Left forelimb (tissue), 1 donor: ENCODE measurements around the gene RCAN1.
A peak's percentile ranks its signal among the peaks of the same experiment; 100 is the strongest.

Experiments
- DNase-seq: peaks from one replicate; pipeline ENCODE4 v3.0.0-alpha.2; 2018; ENCODE audit warnings: low spot score

Gene RCAN1

GRCh38 chr21:34537838-34538237 lies 77.1 kb downstream of the RCAN1 start:
- no peak for DNase-seq

- no peak for DNase-seq
These were observed 78.1 kb downstream of the RCAN1 start for GRCh38 chr21:34536820-34537219.

GRCh38 chr21:34536311-34536710 lies 78.6 kb downstream of the RCAN1 start:
- DNase-seq, result no peak

- no peak for DNase-seq
These were observed 79.0 kb downstream of the RCAN1 start for GRCh38 chr21:34535886-34536285.

- no peak for DNase-seq
These were observed 80.4 kb downstream of the RCAN1 start for GRCh38 chr21:34534522-34534921.

- no peak for DNase-seq
These were observed 81.0 kb downstream of the RCAN1 start for GRCh38 chr21:34533938-34534337.

DNA sequence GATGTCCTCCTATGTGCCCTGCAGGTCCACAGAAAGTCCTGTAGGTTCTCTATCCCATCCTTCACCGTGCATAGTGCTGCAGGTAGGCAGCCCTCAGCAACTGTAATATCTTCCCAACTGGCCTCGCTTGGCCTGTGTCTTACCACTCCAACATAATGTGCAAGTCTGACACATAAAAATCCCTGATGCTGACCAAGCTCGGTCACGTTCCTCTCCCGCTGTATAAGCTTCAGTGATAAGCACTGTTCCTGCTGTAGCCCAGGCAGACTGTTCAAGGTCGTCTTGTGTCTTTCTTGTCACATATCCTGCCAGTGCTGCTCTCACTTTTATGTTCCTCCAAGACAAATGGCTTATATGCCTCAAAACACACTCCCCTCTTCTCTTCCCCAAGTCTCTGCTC lies 83.5 kb downstream of the RCAN1 start:
- no peak for DNase-seq

- no peak for DNase-seq
These were observed 84.7 kb downstream of the RCAN1 start for GRCh38 chr21:34530261-34530660.

DNA sequence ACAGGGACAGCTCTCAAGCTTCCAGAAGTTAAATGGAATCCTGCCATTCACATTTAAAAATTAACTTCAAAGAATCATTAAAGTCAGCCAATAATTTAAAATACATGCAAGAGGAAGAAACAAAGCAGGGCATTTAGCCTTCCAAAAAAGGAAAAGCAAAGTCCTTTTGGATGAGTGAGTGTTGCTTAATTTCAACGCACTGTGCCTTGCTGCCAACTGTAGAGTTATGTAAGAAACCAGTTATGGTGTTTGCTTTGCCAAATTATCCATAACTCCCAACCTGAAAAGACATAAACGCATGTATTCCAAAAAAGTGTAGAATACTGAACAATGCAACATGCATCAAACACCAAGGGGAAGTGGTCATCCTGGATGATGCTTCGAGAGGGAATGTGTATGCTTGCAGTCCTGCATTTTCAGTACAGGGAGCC lies 86.8 kb downstream of the RCAN1 start:
- DNase-seq, result no peak

- peak; percentile 83 for DNase-seq
These were observed 88.2 kb downstream of the RCAN1 start for GRCh38 chr21:34526618-34527290.

DNA sequence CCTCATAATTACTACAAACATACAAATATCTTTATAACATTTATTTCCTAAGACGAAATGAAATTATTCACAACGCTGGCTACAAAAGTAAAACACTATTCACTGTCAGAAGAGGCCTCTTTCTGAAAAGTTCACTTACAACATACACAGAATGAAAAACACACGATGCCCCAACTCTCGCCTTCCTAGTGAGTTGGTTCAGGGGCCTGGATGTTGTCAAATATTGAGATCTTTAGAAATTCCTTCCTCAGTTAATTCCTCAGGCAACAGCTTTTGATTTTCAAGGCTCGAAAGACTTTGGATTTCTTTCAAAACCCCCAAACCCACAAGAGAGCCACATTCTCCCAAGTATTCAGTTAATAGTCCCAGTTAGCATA lies 88.7 kb downstream of the RCAN1 start:
- DNase-seq, result no peak

DNA sequence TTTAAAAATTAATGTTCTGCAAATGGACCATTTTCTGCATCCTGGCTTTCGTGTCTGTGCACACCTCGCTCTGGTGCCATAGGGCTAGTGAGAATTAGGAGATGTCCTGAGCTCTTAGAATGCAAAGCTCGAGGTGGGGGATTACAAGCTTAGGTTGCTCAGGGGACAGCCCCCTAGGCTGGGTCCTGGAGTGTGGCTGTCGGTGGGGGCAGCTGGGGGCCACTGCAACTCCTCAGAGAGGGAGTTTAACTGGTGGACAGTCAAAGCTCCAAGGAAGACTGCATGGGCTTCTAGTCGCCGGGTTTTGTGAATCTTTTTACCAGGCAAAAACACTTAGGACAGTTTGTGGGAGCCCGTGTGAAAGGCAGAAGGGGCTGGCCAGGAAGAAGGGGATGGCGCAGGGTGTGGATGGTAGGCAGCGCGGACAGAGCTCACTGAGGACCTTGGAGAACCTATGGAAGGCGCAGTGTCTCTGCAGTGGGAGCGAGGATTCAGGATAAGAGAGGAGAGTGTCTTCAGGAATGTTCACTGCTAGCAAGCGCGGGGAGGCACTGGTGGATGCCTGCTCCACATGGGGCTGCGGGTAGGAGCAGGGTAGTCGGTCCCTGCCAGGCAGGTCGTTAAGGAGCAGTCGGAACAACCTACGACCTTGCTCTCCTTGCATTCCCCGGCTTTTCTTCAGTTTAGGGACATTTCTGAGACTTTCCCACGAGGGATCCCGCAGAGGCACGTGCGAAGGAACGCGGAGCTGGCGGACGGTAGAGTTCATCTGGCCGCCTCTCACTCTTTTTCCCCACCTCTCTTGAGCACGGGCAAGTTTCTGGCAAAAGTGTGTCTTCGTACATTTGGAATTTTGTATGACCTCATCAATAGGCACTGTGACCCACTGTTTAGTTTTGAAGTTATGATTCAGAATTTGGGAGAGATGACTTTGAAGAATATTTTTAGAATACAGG lies 90.0 kb downstream of the RCAN1 start:
- DNase-seq, result no peak

DNA sequence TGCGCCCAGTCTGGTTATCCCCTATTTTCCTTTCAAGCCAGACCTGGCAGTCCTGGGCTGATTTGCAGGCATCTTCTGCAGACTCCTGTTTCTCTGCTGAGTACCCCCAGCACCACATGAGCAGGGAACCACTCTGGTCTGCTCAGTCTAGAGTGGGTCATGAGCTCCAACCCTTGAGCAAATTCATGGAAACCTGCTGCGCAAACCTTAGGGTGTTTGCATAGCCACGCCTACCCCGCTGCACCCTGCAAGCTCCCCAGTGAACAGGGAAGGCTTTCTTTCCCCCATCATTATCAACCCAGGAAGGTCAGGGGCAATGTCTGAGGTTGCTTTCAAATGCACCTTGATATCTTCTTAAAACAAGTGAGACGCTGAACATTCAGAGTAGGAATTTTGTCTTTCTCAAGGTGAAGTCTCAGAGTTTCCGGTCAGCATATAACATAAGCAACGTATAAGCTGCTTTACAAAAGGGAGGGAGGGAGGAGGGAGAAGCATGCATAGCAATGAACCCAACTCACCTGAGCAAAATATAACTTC lies 91.8 kb downstream of the RCAN1 start:
- DNase-seq, result no peak

- no peak for DNase-seq
These were observed 92.6 kb downstream of the RCAN1 start for GRCh38 chr21:34522284-34522683.

DNA sequence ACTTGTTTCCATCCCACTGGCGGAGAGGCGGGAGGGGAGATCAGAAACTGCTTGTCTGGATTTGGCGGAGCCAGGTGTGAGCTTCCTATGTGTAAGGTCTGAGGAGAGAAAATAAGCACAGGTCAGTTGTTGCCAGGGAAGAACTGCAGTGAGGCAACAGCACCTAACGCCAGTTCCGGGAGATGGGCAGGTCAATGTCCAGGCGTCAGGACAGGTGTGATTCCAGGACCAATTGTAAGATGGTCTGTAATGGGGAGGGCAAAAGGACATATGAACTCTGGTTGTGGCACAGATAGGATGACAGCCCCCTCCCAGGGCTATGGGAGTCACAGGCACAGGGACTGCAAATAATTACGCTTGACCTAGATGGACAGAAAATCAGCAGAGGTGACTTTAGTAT lies 93.4 kb downstream of the RCAN1 start:
- no peak for DNase-seq

DNA sequence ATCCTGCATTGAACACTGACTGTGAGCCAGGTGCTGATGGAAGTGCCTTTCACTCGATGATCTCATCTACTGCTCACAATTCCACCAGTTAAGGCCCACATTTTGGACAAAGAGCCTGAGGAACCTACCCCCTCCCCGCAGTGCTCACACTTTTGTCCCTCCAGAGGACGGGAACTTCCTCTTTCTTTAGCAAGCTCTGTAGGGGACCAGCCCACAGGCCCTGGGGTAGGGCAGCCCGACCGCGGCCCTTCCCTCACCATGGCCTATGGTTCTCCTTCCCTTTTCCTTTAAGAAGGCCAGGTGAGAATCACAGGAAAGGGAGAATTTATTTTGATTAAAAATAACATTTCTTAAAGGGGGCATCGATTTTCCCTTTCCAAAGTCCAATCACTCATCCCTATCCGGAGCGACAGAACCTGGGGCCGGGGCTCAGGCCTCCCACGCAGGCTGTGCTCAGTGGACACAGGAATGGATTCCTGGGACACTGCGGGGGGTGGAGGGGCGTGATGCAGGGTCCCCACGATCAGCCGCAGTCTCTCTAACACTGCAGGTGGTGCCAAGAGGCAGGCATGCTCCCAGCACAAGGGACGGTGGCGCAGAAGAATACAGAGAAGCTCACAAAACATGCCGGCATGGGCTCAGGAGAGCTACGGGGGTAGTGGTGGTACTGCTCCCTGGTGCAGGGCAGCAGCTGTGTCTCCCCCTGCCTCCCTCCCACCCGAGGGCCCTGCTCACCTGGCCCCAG lies 94.0 kb downstream of the RCAN1 start:
- DNase-seq, result no peak

- DNase-seq, result no peak
These were observed 94.6 kb downstream of the RCAN1 start for GRCh38 chr21:34520281-34520680.

GRCh38 chr21:34519694-34520093 lies 95.2 kb downstream of the RCAN1 start:
- DNase-seq, result no peak

- no peak for DNase-seq
These were observed 95.9 kb downstream of the RCAN1 start for GRCh38 chr21:34519016-34519415.

- DNase-seq, result no peak
These were observed 96.6 kb downstream of the RCAN1 start for GRCh38 chr21:34518301-34518700.

GRCh38 chr21:34517491-34518245 lies 97.2 kb downstream of the RCAN1 start:
- no peak for DNase-seq

DNA sequence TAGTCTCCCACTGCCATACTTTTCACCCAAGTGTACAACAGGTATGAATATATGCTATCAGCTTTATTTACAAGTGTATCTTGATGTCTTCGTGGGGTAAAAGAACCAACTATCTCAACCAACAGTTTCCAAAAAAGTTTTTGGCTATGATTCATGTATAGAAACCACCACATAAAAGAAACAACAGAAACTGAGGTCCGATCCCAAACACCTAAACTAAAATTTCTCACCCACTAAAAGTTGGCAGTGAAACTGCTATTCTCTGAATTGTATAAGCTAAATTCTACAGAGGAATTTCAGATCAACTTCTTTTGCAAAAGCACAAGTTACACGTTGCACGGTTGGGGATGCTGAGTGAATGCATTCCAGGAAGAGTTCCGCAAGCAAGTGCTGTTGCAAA lies 97.9 kb downstream of the RCAN1 start:
- DNase-seq, result no peak
